ENCODE measurements around the gene CD247. TPM values are rescaled to one million over a fixed set of nuclear protein-coding genes. Genes with fewer than 3 reads are reported as not detected.

Gene CD247
- total RNA-seq, 1 experiment from 2014 or later = 0.44 TPM

DNA sequence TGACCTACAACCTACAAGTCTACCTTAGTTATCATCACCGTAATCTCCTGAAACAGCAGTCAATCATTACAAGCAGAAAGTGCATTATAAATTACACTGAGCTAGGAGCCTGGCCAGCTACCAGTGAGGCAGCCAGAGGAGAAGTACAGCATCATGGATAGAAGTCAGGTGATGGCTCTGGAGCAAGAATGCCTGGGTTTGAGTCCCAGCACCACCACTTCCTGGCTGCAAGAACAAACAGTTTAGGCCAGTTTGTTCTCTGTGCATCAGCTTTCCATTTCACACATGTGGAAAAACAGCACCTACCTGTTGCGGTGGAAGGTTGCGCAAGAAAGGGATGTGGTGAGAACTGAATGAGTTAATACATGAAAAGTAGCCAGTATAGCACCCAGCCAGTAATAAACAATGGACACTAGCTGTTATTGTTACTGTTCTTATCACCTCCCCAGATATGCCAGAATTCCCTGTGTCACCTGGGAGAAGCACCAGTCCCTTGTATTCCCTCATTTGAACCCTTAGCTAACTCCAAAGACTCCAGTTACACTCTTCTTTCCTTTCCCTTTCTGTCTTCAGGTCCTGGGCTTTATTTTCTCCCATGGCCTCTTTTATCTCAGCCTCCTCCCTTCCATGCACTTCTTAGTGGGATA is 26.2 kb upstream of the CD247 start:
- intact Hi-C loops (cut with micrococcal nuclease; ENCODE audit: unreplicated experiment) (no loop called here), in situ Hi-C loops (cut with HindIII; ENCODE audit: low pct_unique_long_range_greater_than_20kb, low sequenced_read_pairs) (no loop called here)
- ChIA-PET CTCF (no interaction called here), POLR2A (no interaction called here)
- Histone ChIP-seq H3K36me3 (ENCODE audit: control insufficient read depth, insufficient read depth, low read length) (no peaks in the 10 kb centered on the region), H3K27ac (ENCODE audit: low read length) (no peak overlapping the region), H3K4me3 (ENCODE audit: low read depth in 2 of 2, low read length in 2 of 2) (no peak overlapping the region), H3K4me1 (ENCODE audit: control insufficient read depth, insufficient read depth, low read length) (no peaks in the 10 kb centered on the region), H3K27me3 (ENCODE audit: control insufficient read depth, insufficient read depth, low read length) (no peaks in the 10 kb centered on the region), H3K9me3 (ENCODE audit: control insufficient read depth, insufficient read depth, low read depth, low read length) (no peaks in the 10 kb centered on the region)
- ATAC-seq = no peak
- DNase-seq (ENCODE audit: low read depth, low spot score) = no peak
- BruUV-seq (replicated peaks) = no TSS peak
- TF ChIP-seq, protein P1, sequence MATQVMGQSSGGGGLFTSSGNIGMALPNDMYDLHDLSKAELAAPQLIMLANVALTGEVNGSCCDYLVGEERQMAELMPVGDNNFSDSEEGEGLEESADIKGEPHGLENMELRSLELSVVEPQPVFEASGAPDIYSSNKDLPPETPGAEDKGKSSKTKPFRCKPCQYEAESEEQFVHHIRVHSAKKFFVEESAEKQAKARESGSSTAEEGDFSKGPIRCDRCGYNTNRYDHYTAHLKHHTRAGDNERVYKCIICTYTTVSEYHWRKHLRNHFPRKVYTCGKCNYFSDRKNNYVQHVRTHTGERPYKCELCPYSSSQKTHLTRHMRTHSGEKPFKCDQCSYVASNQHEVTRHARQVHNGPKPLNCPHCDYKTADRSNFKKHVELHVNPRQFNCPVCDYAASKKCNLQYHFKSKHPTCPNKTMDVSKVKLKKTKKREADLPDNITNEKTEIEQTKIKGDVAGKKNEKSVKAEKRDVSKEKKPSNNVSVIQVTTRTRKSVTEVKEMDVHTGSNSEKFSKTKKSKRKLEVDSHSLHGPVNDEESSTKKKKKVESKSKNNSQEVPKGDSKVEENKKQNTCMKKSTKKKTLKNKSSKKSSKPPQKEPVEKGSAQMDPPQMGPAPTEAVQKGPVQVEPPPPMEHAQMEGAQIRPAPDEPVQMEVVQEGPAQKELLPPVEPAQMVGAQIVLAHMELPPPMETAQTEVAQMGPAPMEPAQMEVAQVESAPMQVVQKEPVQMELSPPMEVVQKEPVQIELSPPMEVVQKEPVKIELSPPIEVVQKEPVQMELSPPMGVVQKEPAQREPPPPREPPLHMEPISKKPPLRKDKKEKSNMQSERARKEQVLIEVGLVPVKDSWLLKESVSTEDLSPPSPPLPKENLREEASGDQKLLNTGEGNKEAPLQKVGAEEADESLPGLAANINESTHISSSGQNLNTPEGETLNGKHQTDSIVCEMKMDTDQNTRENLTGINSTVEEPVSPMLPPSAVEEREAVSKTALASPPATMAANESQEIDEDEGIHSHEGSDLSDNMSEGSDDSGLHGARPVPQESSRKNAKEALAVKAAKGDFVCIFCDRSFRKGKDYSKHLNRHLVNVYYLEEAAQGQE (IDR thresholded peaks at IDR 0.05; ENCODE audit: insufficient read depth in 1 of 2, low read depth in 2 of 2, low read length in 1 of 2) = no peak
- TF ChIP-seq TCF7L2 (IDR thresholded peaks at IDR 0.05; ENCODE audit: low read depth, low read length) (no peak), POLR2AphosphoS5 (IDR thresholded peaks at IDR 0.05; ENCODE audit: low read depth, low read length) (no peak), SIN3A (IDR thresholded peaks at IDR 0.05; ENCODE audit: borderline replicate concordance, insufficient read depth, low read depth, low read length) (no peak)
- TF ChIP-seq, protein P2, sequence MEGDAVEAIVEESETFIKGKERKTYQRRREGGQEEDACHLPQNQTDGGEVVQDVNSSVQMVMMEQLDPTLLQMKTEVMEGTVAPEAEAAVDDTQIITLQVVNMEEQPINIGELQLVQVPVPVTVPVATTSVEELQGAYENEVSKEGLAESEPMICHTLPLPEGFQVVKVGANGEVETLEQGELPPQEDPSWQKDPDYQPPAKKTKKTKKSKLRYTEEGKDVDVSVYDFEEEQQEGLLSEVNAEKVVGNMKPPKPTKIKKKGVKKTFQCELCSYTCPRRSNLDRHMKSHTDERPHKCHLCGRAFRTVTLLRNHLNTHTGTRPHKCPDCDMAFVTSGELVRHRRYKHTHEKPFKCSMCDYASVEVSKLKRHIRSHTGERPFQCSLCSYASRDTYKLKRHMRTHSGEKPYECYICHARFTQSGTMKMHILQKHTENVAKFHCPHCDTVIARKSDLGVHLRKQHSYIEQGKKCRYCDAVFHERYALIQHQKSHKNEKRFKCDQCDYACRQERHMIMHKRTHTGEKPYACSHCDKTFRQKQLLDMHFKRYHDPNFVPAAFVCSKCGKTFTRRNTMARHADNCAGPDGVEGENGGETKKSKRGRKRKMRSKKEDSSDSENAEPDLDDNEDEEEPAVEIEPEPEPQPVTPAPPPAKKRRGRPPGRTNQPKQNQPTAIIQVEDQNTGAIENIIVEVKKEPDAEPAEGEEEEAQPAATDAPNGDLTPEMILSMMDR (IDR thresholded peaks at IDR 0.05) = no peak

DNA sequence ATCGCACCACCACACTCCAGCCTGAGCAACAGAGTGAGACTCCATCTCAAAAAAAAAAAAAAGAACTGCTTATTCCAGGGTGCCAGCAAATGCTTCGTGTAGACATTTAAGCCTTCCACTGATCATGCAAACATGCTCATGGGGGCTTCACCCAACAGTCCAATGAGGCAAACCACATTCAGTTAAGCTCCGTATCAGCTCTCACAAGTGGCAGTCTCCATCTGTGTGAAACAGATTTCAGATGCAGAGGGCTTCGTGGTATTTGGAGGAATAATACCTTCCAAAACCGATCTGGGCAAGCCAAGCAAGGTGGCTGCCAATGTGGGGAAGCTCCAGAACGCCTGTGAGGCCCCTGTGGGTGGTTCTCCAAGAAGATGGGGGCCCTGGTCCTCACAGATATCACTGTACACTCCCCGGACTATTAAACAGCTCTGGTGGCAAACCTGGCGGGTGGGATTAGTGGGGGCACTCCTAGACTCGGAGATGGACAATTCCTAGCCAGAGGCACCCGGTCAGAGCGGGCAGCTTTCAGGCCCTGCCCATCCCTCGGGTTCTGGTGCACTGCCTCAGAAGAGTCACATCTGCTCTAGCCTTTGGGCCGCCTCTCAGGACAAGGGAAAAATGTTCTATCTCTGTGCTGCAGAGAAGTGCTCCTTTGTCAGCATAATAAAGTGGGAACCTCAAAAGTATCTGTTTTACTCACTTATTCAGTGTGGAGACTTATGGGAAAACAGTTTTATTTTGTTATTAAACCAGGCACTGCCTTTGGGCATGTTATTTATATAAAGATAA is 25.1 kb upstream of the CD247 start:
- H3K9me3 ChIP-seq (ENCODE audit: control insufficient read depth, insufficient read depth, low read depth, low read length) = no peaks in the 10 kb centered on the region
- DNase-seq (ENCODE audit: low read depth, low spot score) (no peak), ATAC-seq (no peak)
- H3K4me1 ChIP-seq (ENCODE audit: control insufficient read depth, insufficient read depth, low read length) = no peaks in the 10 kb centered on the region
- no peak overlapping the region for H3K27ac ChIP-seq (ENCODE audit: low read length)
- no peaks in the 10 kb centered on the region for H3K36me3 ChIP-seq (ENCODE audit: control insufficient read depth, insufficient read depth, low read length)
- intact Hi-C loops (cut with micrococcal nuclease; ENCODE audit: unreplicated experiment) (no loop called here), in situ Hi-C loops (cut with HindIII; ENCODE audit: low pct_unique_long_range_greater_than_20kb, low sequenced_read_pairs) (no loop called here)
- POLR2A ChIA-PET = no interaction called here
- BruUV-seq (replicated peaks) = no TSS peak
- TF ChIP-seq SIN3A (IDR thresholded peaks at IDR 0.05; ENCODE audit: borderline replicate concordance, insufficient read depth, low read depth, low read length) (no peak), TCF7L2 (IDR thresholded peaks at IDR 0.05; ENCODE audit: low read depth, low read length) (no peak), POLR2AphosphoS5 (IDR thresholded peaks at IDR 0.05; ENCODE audit: low read depth, low read length) (no peak)
- TF ChIP-seq, protein P1 (IDR thresholded peaks at IDR 0.05; ENCODE audit: insufficient read depth in 1 of 2, low read depth in 2 of 2, low read length in 1 of 2) = no peak
- TF ChIP-seq, protein P2 (IDR thresholded peaks at IDR 0.05) = no peak
- CTCF ChIA-PET = no interaction called here
- no peaks in the 10 kb centered on the region for H3K27me3 ChIP-seq (ENCODE audit: control insufficient read depth, insufficient read depth, low read length)
- H3K4me3 ChIP-seq (ENCODE audit: low read depth in 2 of 2, low read length in 2 of 2) = no peak overlapping the region

Data from Panc1 (cell line).